ENCODE data around the gene S100A6. TPM values are rescaled to one million over a fixed set of nuclear protein-coding genes. Genes with fewer than 3 reads are reported as not detected.

S100A6 gene
- total RNA-seq, 6 experiments from 2014 or later, result 6.6 to 24.0 (median 12.0) TPM

DNA sequence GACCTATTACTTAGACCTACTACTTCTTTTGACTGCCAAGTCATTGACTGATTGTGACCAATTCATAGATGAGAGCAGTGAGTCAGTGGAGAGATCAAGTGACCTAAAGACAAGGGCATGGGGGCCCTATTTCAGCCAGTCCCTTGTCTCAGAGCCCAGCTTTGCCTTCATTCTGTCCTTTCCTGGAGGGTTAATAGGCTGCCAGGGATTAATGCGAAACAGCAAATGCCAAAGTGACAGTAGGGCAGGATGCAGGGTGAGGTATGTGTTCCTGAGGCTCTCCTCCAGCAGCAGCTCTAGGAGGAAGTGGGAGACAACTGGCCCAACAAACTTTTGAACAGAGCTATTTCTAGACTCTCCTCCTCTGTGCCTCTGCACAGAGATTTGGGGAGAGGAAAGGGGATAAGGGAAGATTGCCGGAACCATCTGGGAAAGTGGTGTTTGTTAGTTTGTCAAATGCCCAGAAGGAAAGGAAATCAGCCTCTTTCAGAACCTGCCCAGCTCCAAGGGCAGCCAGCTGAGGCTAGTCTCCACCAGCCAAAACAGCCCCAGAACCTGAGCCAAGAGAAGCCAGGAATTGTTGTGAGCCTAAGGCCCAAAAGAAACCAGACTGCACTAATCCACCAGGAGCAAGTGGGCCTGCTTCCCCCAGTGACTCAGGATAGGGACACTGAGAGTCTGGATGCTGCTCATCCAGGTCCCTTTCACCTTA is 18.2 kb upstream of the S100A6 start:
- DNase-seq, result no peak
- no peaks in the 10 kb centered on the region for H3K36me3 ChIP-seq
- H3K9me3 ChIP-seq, result no peaks in the 10 kb centered on the region
- H3K27ac ChIP-seq, result no peak overlapping the region
- no peaks in the 10 kb centered on the region for H3K4me1 ChIP-seq
- WGBS (ENCODE audit: insufficient coverage, low coverage, low lambda C conversion rate, missing lambda C conversion rate), result 56% methylated on average over 2 of the region's 2 CpGs
- intact Hi-C loops (cut with DNase I), result no loop called here
- TF ChIP-seq, protein P1, sequence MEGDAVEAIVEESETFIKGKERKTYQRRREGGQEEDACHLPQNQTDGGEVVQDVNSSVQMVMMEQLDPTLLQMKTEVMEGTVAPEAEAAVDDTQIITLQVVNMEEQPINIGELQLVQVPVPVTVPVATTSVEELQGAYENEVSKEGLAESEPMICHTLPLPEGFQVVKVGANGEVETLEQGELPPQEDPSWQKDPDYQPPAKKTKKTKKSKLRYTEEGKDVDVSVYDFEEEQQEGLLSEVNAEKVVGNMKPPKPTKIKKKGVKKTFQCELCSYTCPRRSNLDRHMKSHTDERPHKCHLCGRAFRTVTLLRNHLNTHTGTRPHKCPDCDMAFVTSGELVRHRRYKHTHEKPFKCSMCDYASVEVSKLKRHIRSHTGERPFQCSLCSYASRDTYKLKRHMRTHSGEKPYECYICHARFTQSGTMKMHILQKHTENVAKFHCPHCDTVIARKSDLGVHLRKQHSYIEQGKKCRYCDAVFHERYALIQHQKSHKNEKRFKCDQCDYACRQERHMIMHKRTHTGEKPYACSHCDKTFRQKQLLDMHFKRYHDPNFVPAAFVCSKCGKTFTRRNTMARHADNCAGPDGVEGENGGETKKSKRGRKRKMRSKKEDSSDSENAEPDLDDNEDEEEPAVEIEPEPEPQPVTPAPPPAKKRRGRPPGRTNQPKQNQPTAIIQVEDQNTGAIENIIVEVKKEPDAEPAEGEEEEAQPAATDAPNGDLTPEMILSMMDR (IDR thresholded peaks at IDR 0.05), result no peak
- no peak for TF ChIP-seq POLR2A (IDR thresholded peaks at IDR 0.05)
- H3K4me3 ChIP-seq, result no peak overlapping the region
- no peaks in the 10 kb centered on the region for H3K27me3 ChIP-seq
- ATAC-seq, result peak in 1 of 4 donors; percentile 25

DNA sequence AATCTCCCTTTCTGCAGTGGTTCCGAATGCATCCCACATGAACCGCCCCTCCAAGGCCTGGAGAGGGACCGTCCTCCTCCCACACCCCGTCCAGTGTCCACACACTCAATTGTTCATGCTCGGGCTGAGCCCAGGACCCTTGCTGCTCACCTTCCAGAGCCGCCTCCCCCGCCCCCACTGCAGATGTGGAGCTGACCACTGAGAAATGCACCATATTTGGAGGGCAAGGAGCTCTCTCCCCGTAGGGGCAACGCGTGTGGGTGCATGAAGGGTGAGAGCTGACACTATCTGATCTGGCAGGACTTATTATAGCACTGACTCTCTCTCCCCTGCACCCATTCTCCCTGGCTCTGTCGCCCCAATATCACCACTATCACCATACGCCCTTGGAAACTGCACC is 17.3 kb upstream of the S100A6 start:
- no peaks in the 10 kb centered on the region for H3K9me3 ChIP-seq
- no peaks in the 10 kb centered on the region for H3K4me1 ChIP-seq
- no peak for TF ChIP-seq POLR2A (IDR thresholded peaks at IDR 0.05)
- TF ChIP-seq, protein P1 (IDR thresholded peaks at IDR 0.05), result no peak
- WGBS (ENCODE audit: insufficient coverage, low coverage, low lambda C conversion rate, missing lambda C conversion rate), result 94% methylated on average over 3 of the region's 12 CpGs
- intact Hi-C loops (cut with DNase I), result no loop called here
- H3K4me3 ChIP-seq, result no peak overlapping the region
- DNase-seq, result no peak
- H3K27me3 ChIP-seq, result no peaks in the 10 kb centered on the region
- no peaks in the 10 kb centered on the region for H3K36me3 ChIP-seq
- no peak for ATAC-seq
- no peak overlapping the region for H3K27ac ChIP-seq

DNA sequence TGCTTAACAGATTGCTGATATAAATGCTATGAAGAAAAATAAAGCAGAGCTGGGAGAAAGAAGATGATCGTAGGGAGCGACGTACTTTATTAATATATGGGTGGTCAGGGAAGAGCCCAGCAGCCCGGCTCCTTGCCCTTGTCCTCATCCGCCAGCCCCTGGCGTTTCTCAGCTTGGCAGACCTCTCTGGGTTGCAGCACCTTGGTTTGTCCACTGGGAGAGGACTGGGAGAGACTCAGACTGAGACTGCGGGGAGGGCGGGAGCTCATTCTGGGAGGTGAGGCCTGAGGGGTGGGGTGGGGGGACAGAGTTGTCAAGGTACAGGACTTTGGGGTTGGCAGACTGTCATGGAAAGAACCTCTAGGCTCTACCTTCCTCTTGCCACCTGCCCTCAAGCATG is 16.5 kb upstream of the S100A6 start:
- no peak overlapping the region for H3K27ac ChIP-seq

DNA sequence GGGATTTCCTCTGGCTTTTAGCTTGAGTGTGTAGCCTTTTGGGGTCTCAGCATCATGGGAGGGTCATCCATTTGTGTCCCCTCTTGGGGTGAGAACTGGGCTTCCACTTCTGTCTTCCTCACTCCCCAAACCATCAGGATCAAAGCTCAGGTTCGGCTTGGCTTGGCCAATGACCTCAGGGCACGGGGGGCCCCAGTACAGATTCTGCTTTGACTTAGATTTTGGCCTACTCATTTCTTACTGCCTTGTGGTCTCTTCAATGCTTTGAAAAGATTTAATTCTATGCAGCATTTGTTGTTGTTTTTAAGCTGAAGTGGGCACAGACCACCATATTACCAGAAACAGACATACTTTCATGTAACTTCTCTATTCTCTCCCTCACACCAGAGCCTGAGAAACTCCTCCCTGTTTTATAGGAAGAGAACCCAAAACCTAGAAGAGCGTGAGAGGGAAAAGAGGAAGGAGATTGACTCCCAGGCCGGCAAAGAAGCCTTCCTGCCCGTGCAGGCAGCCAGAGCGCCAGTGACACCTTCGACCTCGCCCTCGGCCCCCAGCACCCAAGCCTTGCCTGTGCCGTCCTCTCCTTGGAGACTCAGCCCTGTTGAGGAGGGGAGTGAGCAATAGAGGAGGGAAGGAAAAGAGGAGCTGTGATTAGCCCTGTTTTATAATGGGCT is 15.2 kb upstream of the S100A6 start:
- H3K36me3 ChIP-seq, result no peaks in the 10 kb centered on the region
- H3K27ac ChIP-seq, result no peak overlapping the region
- H3K4me1 ChIP-seq, result no peaks in the 10 kb centered on the region
- TF ChIP-seq, protein P1 (IDR thresholded peaks at IDR 0.05), result no peak
- no peak overlapping the region for H3K4me3 ChIP-seq
- DNase-seq (no peak), ATAC-seq (peak in 1 of 4 donors; percentile 46)
- H3K9me3 ChIP-seq, result no peaks in the 10 kb centered on the region
- intact Hi-C loops (cut with DNase I), result no loop called here
- H3K27me3 ChIP-seq, result no peaks in the 10 kb centered on the region
- 67% methylated on average over 10 of the region's 10 CpGs for WGBS (ENCODE audit: insufficient coverage, low coverage, low lambda C conversion rate, missing lambda C conversion rate)

More for the DNA sequence above, 16.5 kb upstream of the S100A6 start:
- intact Hi-C loops (cut with DNase I), result no loop called here
- Histone ChIP-seq H3K9me3 (no peaks in the 10 kb centered on the region), H3K4me1 (no peaks in the 10 kb centered on the region), H3K36me3 (no peaks in the 10 kb centered on the region), H3K27me3 (no peaks in the 10 kb centered on the region), H3K4me3 (no peak overlapping the region)
- ATAC-seq (no peak), DNase-seq (no peak)
- WGBS (ENCODE audit: insufficient coverage, low coverage, low lambda C conversion rate, missing lambda C conversion rate), result 80% methylated on average over 4 of the region's 8 CpGs
- no peak for TF ChIP-seq POLR2A (IDR thresholded peaks at IDR 0.05)
- TF ChIP-seq, protein P1 (IDR thresholded peaks at IDR 0.05), result no peak

All from right lobe of liver (tissue), 6 donors.